HFFc6 (cell line): ENCODE results near the gene SRGAP1. TPM values are rescaled to one million over a fixed set of nuclear protein-coding genes. Genes with fewer than 3 reads are reported as not detected.

Experiments used
- DNase-seq: peaks from one replicate; pipeline ENCODE4 v3.0.0-alpha.2; 2018
- H3K27ac Mint-ChIP-seq: 2 replicates; pipeline ENCODE4 v1.8.0; 2020; ENCODE audit warnings: mild to moderate bottlenecking, mixed read lengths
- H3K27me3 Mint-ChIP-seq: 2 replicates; pipeline ENCODE4 v1.8.0; 2021; ENCODE audit warnings: mild to moderate bottlenecking, moderate library complexity, mixed read lengths; ENCODE audit not compliant: insufficient read depth
- H3K36me3 Mint-ChIP-seq: 2 replicates; pipeline ENCODE4 v1.8.0; 2021; ENCODE audit warnings: low read depth, mixed read lengths
- H3K4me1 Mint-ChIP-seq: 2 replicates; pipeline ENCODE4 v1.8.0; 2020; ENCODE audit warnings: low read depth, mixed read lengths
- H3K4me3 Mint-ChIP-seq: 2 replicates; pipeline ENCODE4 v1.8.0; 2020; ENCODE audit warnings: mild to moderate bottlenecking, moderate library complexity, mixed read lengths
- H3K9me3 Mint-ChIP-seq: 2 replicates; pipeline ENCODE4 v1.8.0; 2020; ENCODE audit warnings: mild to moderate bottlenecking, mixed read lengths
- CTCF ChIP-seq: fragments of 200-600 bp; sonication (generic); IDR thresholded peaks from 2 replicates; pipeline ENCODE4 v1.5.0; 2021; ENCODE audit warnings: antibody characterized with exemption, mild to moderate bottlenecking
- total RNA-seq, 6 experiments: library from RNA; stranded (reverse); fragmentation: NEBNext Ultra II Directional; extraction: Animal tissue kit (Norgen Biotek cat#: 25700); gene quantifications; 2 replicates in 1 of 6; 3 replicates in 5 of 6; pipeline ENCODE4 v1.2.3, GENCODE V29; 2021

SRGAP1 gene
- total RNA-seq, 6 experiments from 2014 or later = 35.7 to 45.8 (median 40.9) TPM

- DNase-seq = no peak
- H3K27ac Mint-ChIP-seq = no peak overlapping the region
- H3K36me3 Mint-ChIP-seq = peaks cover 43% of the 10 kb centered on the region
- H3K4me3 Mint-ChIP-seq = no peak overlapping the region
- no peaks in the 10 kb centered on the region; the same call in 1 of the 2 replicates for H3K27me3 Mint-ChIP-seq
- no peak for TF ChIP-seq CTCF
- no peaks in the 10 kb centered on the region for H3K9me3 Mint-ChIP-seq
- H3K4me1 Mint-ChIP-seq = peaks cover 82% of the 10 kb centered on the region
Observed at GRCh38 chr12:64085996-64086395, 241.5 kb downstream of the SRGAP1 start.

DNA sequence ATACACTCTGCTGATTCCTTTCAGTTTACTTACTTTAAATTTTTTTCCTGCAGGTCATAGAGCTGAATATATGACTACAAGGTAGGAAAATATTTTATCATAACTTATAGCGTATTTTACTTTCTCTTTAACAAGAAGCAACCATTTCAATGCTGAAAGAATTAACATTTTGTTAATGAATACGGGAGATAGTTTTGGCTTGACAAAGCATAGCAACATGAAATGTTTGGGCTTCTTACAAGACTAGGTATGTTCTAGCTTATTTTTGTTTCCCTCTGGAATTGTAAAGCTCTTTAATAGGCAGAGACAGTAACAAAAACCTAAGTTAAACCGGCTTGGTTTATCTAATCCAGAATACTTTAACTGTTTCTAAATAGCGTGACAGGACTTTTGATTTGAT is 242.4 kb downstream of the SRGAP1 start:
- H3K4me1 Mint-ChIP-seq = peaks cover 80% of the 10 kb centered on the region
- H3K36me3 Mint-ChIP-seq = peaks cover 42% of the 10 kb centered on the region
- no peaks in the 10 kb centered on the region for H3K9me3 Mint-ChIP-seq
- no peak for DNase-seq
- no peak for TF ChIP-seq CTCF
- H3K27me3 Mint-ChIP-seq = no peaks in the 10 kb centered on the region; the same call in 1 of the 2 replicates
- no peak overlapping the region for H3K4me3 Mint-ChIP-seq
- peak overlapping the region; percentile 66; the same call in 1 of the 2 replicates for H3K27ac Mint-ChIP-seq

DNA sequence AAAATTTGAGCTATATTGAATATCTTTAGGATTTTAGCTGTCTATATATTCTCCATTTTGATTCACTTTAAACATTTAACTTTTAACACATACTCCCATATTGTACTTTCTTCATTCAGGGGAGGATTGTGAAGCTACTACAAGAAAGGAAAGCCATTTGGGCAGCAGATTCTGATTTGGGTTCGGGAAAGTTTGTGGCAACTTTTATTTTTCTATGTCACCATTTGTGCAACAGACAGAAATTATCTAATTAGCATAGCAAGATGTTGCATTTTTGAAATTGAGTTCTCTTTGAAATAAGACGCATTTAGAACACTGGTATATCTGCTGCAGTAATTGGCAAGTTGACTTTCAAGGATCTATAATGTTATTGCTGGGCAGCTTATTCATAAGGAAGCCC is 243.3 kb downstream of the SRGAP1 start:
- Mint-ChIP-seq H3K9me3 (no peaks in the 10 kb centered on the region), H3K27ac (peak overlapping the region; percentile 93)
- DNase-seq = no peak

DNA sequence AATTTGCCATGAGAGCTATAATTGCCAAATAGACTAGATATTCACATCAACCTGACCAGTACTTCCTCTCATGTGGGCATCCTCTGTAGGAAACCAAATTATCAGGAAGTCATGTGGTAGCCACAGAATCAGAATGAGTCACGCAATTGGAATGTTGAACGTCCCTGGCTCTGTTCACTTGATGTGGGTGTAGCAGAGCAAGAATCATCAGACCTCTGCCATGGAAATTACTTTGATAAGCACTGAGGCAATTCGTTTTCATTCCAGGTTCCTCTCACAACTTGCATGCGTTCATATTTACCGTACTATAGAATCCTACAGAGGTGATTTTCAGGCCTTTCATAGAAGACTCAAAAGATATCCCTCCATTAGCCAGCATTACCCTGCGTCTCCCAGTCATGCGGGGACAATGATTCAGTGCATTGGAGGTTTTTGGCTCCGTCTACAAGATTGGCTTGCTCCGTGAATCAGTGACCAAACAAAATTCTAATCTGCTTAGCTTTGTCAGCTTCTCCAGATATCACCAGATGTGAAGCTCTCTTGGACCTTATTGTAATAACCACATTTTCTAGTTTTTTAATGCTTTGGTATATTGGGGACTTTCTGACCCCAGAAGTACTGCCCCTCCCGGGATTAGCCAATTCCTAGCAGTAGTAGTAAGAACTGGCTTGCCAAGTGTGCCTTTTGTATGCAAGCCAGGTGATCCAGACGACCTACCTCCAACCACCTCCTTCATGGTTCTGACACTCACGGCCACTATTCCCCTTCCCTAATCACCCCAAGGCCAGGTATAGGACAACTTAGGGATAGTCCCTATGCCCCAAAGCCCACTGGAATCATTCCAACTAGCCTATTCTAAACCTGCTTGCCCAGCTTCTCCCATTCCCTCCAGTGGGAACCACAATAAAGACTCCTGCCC is 244.2 kb downstream of the SRGAP1 start:
- peak overlapping the region; percentile 93 for H3K27ac Mint-ChIP-seq
- no peak for TF ChIP-seq CTCF
- peak; percentile 93 for DNase-seq
- H3K27me3 Mint-ChIP-seq = no peaks in the 10 kb centered on the region; the same call in 1 of the 2 replicates
- peak overlapping the region; percentile 80 for H3K4me3 Mint-ChIP-seq
- H3K9me3 Mint-ChIP-seq = no peaks in the 10 kb centered on the region
- peaks cover 38% of the 10 kb centered on the region for H3K36me3 Mint-ChIP-seq
- H3K4me1 Mint-ChIP-seq = peaks cover 68% of the 10 kb centered on the region

More for the DNA sequence above, 243.3 kb downstream of the SRGAP1 start:
- Mint-ChIP-seq H3K4me3 (peak overlapping the region; percentile 80; the same call in 1 of the 2 replicates), H3K27me3 (no peaks in the 10 kb centered on the region; the same call in 1 of the 2 replicates), H3K4me1 (peaks cover 77% of the 10 kb centered on the region), H3K36me3 (peaks cover 42% of the 10 kb centered on the region)
- TF ChIP-seq CTCF = no peak

- Mint-ChIP-seq H3K27me3 (no peaks in the 10 kb centered on the region; the same call in 1 of the 2 replicates), H3K4me1 (peaks cover 60% of the 10 kb centered on the region), H3K27ac (peak overlapping the region; percentile 93), H3K36me3 (peaks cover 31% of the 10 kb centered on the region), H3K9me3 (no peaks in the 10 kb centered on the region), H3K4me3 (no peak overlapping the region)
- DNase-seq = no peak
- TF ChIP-seq CTCF = no peak
Observed at GRCh38 chr12:64090047-64090446, 245.5 kb downstream of the SRGAP1 start.
